Activated CD4-positive, alpha-beta T cell treated with anti-CD3 and anti-CD28 coated beads, Interleukin-2, amount 50 U/mL, for 16 hours (primary cell): ENCODE data around the gene TLR5.

Experiments
- DNase-seq: peaks from one replicate; pipeline ENCODE4 v3.0.0-alpha.2; 2020

Gene TLR5

GRCh38 chr1:223066415-223066814 lies 76.6 kb downstream of the TLR5 start:
- no peak for DNase-seq

- DNase-seq: no peak
Observed at GRCh38 chr1:223062177-223062576, 80.9 kb downstream of the TLR5 start.

GRCh38 chr1:223059526-223059925 lies 83.5 kb downstream of the TLR5 start:
- DNase-seq: no peak
